Transverse colon (tissue), 4 donors: Measurements from ENCODE around the gene SERPINB1.

ENCODE experiments used
- CTCF ChIP-seq, 5 experiments: fragments of 200-600 bp in 3 of 5; fragments of 450-650 bp in 2 of 5; sonication (generic) in 3 of 5; IDR thresholded peaks; 1 replicate in 2 of 5; 2 replicates in 3 of 5; pipeline ENCODE4 v1.5.1; 2016 to 2017; ENCODE audit warnings: antibody characterized with exemption in 5 of 5, inconsistent platforms in 3 of 5, mild to moderate bottlenecking in 2 of 5, moderate library complexity in 1 of 5
- EP300 ChIP-seq: sonication (generic); formaldehyde crosslinking; IDR thresholded peaks from one replicate; pipeline ENCODE4 v1.6.1; 2017; ENCODE audit warnings: antibody characterized with exemption, low read depth
- POLR2A ChIP-seq: fragments of 450-650 bp; IDR thresholded peaks from one replicate; pipeline ENCODE4 v1.6.1; 2016; ENCODE audit warnings: antibody characterized with exemption, mild to moderate bottlenecking, moderate library complexity
- POLR2AphosphoS5 ChIP-seq, 3 donors: sonication (generic); formaldehyde crosslinking; IDR thresholded peaks; one replicate each; pipeline ENCODE4 v1.6.1; 2016; ENCODE audit warnings: antibody characterized with exemption in 3 of 3

- TF ChIP-seq CTCF (IDR thresholded peaks at IDR 0.05) (no peak), POLR2AphosphoS5 (IDR thresholded peaks at IDR 0.05) (no peak), POLR2A (no peak), EP300 (no peak)
Measured at GRCh38 chr6:2873643-2874042, 32.0 kb upstream of the SERPINB1 start.
